Activated naive CD4-positive, alpha-beta T cell treated with anti-CD3 and anti-CD28 coated beads, Interleukin-2, amount 50 U/mL, for 72 hours (primary cell): ENCODE measurements around the gene PARP12. TPM values are rescaled to one million over a fixed set of nuclear protein-coding genes. Genes with fewer than 3 reads are reported as not detected.

Source experiments
- ATAC-seq, 2 donors: fragments of 150-1000 bp; cut with Tn5 transposase; 2 replicates each; pipeline ENCODE4 v1.10.0; 2021; ENCODE audit warnings: mild to moderate bottlenecking in 2 of 2, moderate library complexity in 2 of 2
- DNase-seq, 2 donors: peaks; one replicate each; pipeline ENCODE4 v3.0.0; 2021 to 2022; ENCODE audit warnings: low spot score in 2 of 2
- H3K27ac Mint-ChIP-seq, 2 donors: one replicate each; pipeline ENCODE4 v1.8.0; 2022; ENCODE audit warnings: mild to moderate bottlenecking in 2 of 2, mixed read lengths in 2 of 2
- H3K36me3 Mint-ChIP-seq, 2 donors: one replicate each; pipeline ENCODE4 v1.8.0; 2022; ENCODE audit warnings: mixed read lengths in 2 of 2
- H3K9me3 Mint-ChIP-seq, 2 donors: one replicate each; pipeline ENCODE4 v1.8.0; 2022; ENCODE audit warnings: mixed read lengths in 2 of 2
- total RNA-seq, 2 donors: library from RNA; stranded (reverse); gene quantifications; one replicate each; pipeline ENCODE4 v1.2.3, GENCODE V29; 2022

The PARP12 gene
- total RNA-seq, 2 donors from 2014 or later: 37.0 to 57.6 TPM

DNA sequence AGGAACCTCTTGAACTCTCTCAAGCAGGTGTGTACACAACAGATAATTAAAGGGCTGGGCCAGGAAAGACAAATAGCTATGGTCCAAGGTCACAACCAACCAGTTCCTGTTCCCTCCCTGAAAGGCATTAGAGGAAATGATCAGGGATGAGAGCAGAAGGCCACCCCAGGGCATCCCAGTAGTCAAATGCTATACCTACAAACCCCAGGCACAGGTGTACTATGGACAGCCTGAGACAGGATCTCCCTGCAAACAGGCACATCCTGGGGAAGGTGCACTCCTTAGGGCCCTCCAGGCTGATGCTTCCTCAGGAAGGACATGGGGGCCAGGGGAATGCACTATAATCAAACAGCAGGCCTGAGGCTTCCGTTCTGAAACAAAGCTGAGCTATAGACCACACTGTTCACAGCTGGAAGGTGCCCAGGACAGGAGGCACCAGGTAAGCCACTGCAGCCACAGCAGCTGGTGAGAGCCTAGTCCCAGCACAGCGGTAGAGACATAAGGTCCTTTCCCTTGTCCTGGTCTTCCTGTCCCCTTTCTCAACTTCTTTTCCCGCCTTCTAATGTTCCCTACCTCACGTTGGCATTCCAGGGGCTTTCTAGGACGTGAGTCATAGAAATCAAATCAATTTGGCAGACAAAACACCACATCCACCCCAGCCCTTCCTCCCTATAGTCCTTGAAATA is 13.3 kb downstream of the PARP12 start:
- DNase-seq: no peak
- no peak for ATAC-seq
- Mint-ChIP-seq H3K9me3 (no peaks in the 10 kb centered on the region), H3K27ac (peak overlapping the region in 1 of 2 donors; percentile 66), H3K36me3 (peaks cover 0 to 14% of the 10 kb centered on the region in 2 donors)

GRCh38 chr7:140048989-140049338 is 13.8 kb downstream of the PARP12 start:
- H3K27ac Mint-ChIP-seq: peak overlapping the region in 1 of 2 donors; percentile 40
- DNase-seq (no peak), ATAC-seq (no peak)
- peaks cover 0 to 13% of the 10 kb centered on the region in 2 donors for H3K36me3 Mint-ChIP-seq
- H3K9me3 Mint-ChIP-seq: no peaks in the 10 kb centered on the region

DNA sequence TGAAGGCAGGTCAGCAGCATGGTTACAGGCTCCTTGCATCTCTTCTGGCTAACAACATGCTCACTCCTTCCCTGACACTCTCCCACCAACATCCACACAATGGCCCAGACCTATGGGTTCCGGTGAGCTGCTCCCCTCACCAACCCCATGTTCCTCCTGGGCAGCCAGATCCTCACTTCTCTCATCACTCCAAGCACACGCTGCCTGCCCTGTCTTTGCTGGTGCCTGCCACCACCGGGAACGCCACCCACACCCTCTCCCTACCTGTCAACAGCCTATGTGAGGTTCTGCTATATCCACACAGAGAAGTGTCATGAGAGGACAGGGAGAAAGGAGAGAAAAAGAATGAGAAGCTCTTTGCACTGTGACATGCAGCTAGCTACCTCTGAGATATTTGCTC is 14.6 kb downstream of the PARP12 start:
- no peak for ATAC-seq
- no peaks in the 10 kb centered on the region for H3K9me3 Mint-ChIP-seq
- no peak for DNase-seq
- peak overlapping the region in 1 of 2 donors; percentile 72 for H3K27ac Mint-ChIP-seq
- peaks cover 0 to 7% of the 10 kb centered on the region in 2 donors for H3K36me3 Mint-ChIP-seq

DNA sequence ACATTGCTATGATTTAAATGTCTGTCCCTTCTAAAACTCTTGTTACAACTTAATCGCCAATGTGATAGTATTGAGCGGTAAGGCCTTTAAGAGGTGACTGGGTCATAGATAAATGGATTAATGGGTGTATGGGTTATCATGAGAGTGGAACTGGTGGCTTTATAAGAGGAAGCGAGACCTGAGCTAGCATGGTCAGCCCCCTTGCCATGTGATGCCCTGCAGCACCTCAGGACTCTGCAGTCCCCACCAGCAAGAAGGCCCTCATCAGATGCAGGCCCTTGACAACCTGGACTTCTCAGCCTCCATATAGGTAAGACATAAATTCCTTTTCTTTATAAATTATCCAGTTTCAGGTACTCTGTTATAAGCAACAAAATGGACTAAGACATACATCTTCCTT is 15.6 kb downstream of the PARP12 start:
- Mint-ChIP-seq H3K27ac (no peak overlapping the region), H3K9me3 (no peaks in the 10 kb centered on the region), H3K36me3 (peaks cover 0 to 4% of the 10 kb centered on the region in 2 donors)
- ATAC-seq: no peak
- DNase-seq: no peak

- Mint-ChIP-seq H3K9me3 (no peaks in the 10 kb centered on the region), H3K27ac (peak overlapping the region in 1 of 2 donors; percentile 61), H3K36me3 (peaks cover 0 to 7% of the 10 kb centered on the region in 2 donors)
- ATAC-seq (no peak), DNase-seq (no peak)
These were observed 17.1 kb downstream of the PARP12 start for GRCh38 chr7:140045697-140046096.

GRCh38 chr7:140044251-140044650 is 18.5 kb downstream of the PARP12 start:
- no peak for ATAC-seq
- peaks cover 0 to 13% of the 10 kb centered on the region in 2 donors for H3K36me3 Mint-ChIP-seq
- peak overlapping the region in 1 of 2 donors; percentile 61 for H3K27ac Mint-ChIP-seq
- H3K9me3 Mint-ChIP-seq: no peaks in the 10 kb centered on the region
- DNase-seq: no peak

DNA sequence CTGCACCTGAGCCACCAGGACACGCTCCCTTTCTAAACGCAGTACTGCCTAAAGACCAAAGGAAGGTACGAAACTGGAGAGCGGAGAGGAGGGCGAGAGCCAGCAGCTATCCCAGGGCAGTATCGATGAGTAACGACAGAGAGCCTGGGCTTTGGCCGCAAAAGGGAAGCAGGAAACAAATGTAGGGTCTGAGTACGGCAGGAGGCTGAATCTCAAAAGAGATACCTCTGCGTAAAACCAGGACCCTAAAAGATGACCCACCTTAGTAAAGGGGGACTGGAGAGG is 20.4 kb downstream of the PARP12 start:
- H3K36me3 Mint-ChIP-seq: peaks cover 6 to 27% of the 10 kb centered on the region in 2 donors
- H3K27ac Mint-ChIP-seq: peak overlapping the region in 1 of 2 donors; percentile 26
- ATAC-seq (no peak), DNase-seq (no peak)
- H3K9me3 Mint-ChIP-seq: no peaks in the 10 kb centered on the region

- Mint-ChIP-seq H3K27ac (no peak overlapping the region), H3K36me3 (peaks cover 6 to 28% of the 10 kb centered on the region in 2 donors), H3K9me3 (no peaks in the 10 kb centered on the region)
- DNase-seq: no peak
- ATAC-seq: no peak
These were observed 20.9 kb downstream of the PARP12 start for GRCh38 chr7:140041659-140042385.

- peak overlapping the region in 1 of 2 donors; percentile 94 for H3K27ac Mint-ChIP-seq
- no peak for DNase-seq
- H3K9me3 Mint-ChIP-seq: no peaks in the 10 kb centered on the region
- H3K36me3 Mint-ChIP-seq: peaks cover 11 to 28% of the 10 kb centered on the region in 2 donors
- ATAC-seq: no peak
These were observed 22.9 kb downstream of the PARP12 start for GRCh38 chr7:140039896-140040295.

DNA sequence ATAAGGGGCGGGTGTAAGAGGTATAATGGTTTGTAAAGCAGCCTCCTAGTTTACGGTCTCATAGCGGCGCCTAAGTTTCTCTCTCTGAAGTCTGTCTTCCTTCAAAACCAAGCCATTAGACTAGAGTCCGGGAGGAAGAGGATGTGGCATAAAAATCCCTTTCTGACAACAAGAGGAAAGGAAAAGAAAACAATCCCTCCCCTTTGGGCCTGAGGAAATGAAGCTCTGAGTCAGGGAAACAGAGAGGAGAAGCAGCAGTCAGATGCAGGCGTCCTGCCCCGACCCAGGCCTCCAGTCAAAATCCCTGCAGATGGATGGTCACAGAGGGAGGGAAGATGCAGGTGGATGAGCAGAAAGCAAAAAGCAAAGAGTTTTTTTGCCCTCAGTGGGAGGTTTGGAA is 23.7 kb downstream of the PARP12 start:
- no peaks in the 10 kb centered on the region for H3K9me3 Mint-ChIP-seq
- DNase-seq: no peak

GRCh38 chr7:140036224-140036962 is 26.4 kb downstream of the PARP12 start:
- Mint-ChIP-seq H3K27ac (peak overlapping the region in 1 of 2 donors; percentile 63), H3K9me3 (no peaks in the 10 kb centered on the region), H3K36me3 (peaks cover 11 to 36% of the 10 kb centered on the region in 2 donors)
- ATAC-seq (peak; percentile 38 to 96), DNase-seq (no peak)

More for the DNA sequence above, 23.7 kb downstream of the PARP12 start:
- ATAC-seq: no peak
- Mint-ChIP-seq H3K27ac (peak overlapping the region in 1 of 2 donors; percentile 94), H3K36me3 (peaks cover 11 to 28% of the 10 kb centered on the region in 2 donors)

DNA sequence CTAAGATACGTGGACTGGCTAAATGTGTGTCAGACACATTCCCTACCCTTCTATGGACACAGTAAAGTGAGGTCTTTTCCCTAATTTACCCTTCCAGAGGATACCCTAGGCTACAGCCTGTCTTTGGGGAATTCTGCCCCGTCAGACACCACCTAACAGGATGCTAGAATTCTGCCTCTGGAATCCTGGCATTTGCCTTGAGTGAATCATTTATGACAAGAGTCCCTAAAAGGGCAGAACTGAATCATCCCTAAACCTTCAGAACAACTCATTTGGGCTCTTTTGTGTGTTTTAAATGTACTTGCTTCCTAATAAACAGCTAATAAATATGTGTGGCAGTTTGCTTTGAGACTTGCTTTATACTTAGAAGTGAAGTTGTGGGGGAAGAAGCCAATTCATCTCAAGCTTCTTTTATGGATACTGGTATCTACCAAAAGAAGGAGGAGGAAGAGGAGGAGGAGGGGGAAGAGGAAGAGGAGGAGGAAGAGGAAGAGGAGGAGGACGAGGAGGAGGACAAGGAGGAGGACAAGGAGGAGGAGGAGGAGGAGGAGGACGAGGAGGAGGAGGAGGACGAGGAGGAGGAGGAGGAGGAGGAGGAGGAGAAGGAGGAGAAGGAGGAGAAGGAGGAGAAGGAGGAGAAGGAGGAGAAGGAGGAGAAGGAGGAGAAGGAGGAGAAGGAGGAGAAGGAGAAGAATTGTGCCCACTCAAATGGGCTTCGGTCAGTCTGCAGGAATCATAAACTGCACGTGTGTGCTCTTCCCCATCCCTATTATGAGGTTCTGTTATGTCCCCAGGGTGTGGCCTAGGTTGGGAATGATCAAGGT is 27.1 kb downstream of the PARP12 start:
- peak overlapping the region in 1 of 2 donors; percentile 63 for H3K27ac Mint-ChIP-seq
- H3K9me3 Mint-ChIP-seq: no peaks in the 10 kb centered on the region

DNA sequence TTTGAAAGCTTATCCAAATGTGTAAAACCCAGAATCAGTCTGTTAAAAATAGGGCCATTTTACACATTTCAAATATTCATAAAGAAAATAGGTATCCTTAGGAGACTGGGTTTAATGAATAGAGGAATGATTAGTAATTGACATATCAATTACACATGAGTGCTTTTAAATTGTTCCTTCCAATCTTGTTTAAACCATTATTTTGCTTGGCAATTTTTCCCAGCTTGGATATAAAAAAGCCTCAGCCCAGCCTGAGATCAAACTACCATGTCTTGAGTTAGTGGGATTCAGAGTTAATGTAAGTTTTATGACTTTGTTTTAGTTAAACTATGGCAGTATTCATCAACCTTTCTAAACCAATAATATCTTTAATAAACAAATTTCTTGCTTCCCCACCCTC is 28.3 kb downstream of the PARP12 start:
- no peak for DNase-seq
- H3K27ac Mint-ChIP-seq: no peak overlapping the region
- no peaks in the 10 kb centered on the region for H3K9me3 Mint-ChIP-seq
- H3K36me3 Mint-ChIP-seq: peaks cover 11 to 26% of the 10 kb centered on the region in 2 donors
- ATAC-seq: no peak

More for the DNA sequence above, 27.1 kb downstream of the PARP12 start:
- DNase-seq (no peak), ATAC-seq (peak in 1 of 2 donors; percentile 26)
- H3K36me3 Mint-ChIP-seq: peaks cover 11 to 31% of the 10 kb centered on the region in 2 donors

- no peak for ATAC-seq
- Mint-ChIP-seq H3K27ac (peak overlapping the region in 1 of 2 donors; percentile 62), H3K36me3 (peaks cover 11 to 20% of the 10 kb centered on the region in 2 donors), H3K9me3 (no peaks in the 10 kb centered on the region)
- DNase-seq: no peak
These were observed 28.9 kb downstream of the PARP12 start for GRCh38 chr7:140033779-140034363.

- no peak for ATAC-seq
- Mint-ChIP-seq H3K9me3 (no peaks in the 10 kb centered on the region), H3K27ac (peak overlapping the region in 1 of 2 donors; percentile 62), H3K36me3 (peaks cover 11 to 15% of the 10 kb centered on the region in 2 donors)
- no peak for DNase-seq
These were observed 29.7 kb downstream of the PARP12 start for GRCh38 chr7:140033036-140033435.

GRCh38 chr7:140031364-140031763 is 31.4 kb downstream of the PARP12 start:
- H3K27ac Mint-ChIP-seq: no peak overlapping the region
- DNase-seq: no peak
- H3K36me3 Mint-ChIP-seq: peaks cover 5 to 9% of the 10 kb centered on the region in 2 donors
- no peaks in the 10 kb centered on the region for H3K9me3 Mint-ChIP-seq
- ATAC-seq: no peak
